Caki2 (cell line): Measurements from ENCODE around the gene EBPL. TPM values are rescaled to one million over a fixed set of nuclear protein-coding genes. Genes with fewer than 3 reads are reported as not detected.

Source experiments
- DNase-seq: peaks from one replicate; pipeline ENCODE4 v3.0.0-alpha.2; 2015; ENCODE audit warnings: low read depth
- in situ Hi-C: cut with HindIII; loops from 2 replicates; pipeline ENCODE4 v1.10.0; 2016; ENCODE audit warnings: low sequenced_read_pairs, low pct_unique_long_range_greater_than_20kb, mixed read lengths
- total RNA-seq: library from RNA; depleted of rRNA; stranded (reverse); fragments of >200 nt; shearing (Covaris generic); gene quantifications from 2 replicates; pipeline ENCODE4 v1.2.3, GENCODE V29; 2014; ENCODE audit warnings: low replicate concordance

Gene EBPL
- total RNA-seq, 1 experiment from 2014 or later = 177 TPM

GRCh38 chr13:49679246-49679645 lies 12.0 kb downstream of the EBPL start:
- no peak for DNase-seq
- in situ Hi-C loops = no loop called here

- in situ Hi-C loops = no loop called here
- DNase-seq = no peak
Observed at GRCh38 chr13:49678191-49678914, 12.9 kb downstream of the EBPL start.

GRCh38 chr13:49676581-49677298 lies 14.5 kb downstream of the EBPL start:
- in situ Hi-C loops = no loop called here
- no peak for DNase-seq

GRCh38 chr13:49670828-49671227 lies 20.5 kb downstream of the EBPL start:
- in situ Hi-C loops = no loop called here
- no peak for DNase-seq

GRCh38 chr13:49669735-49670309 lies 21.5 kb downstream of the EBPL start:
- peak; percentile 63 for DNase-seq
- in situ Hi-C loops = no loop called here

GRCh38 chr13:49667773-49668172 lies 23.5 kb downstream of the EBPL start:
- in situ Hi-C loops = no loop called here
- no peak for DNase-seq

GRCh38 chr13:49664606-49665005 lies 26.7 kb downstream of the EBPL start:
- no peak for DNase-seq
- in situ Hi-C loops = no loop called here

- DNase-seq = no peak
- in situ Hi-C loops = no loop called here
Observed at GRCh38 chr13:49657241-49657641, 34.0 kb downstream of the EBPL start.

- in situ Hi-C loops = no loop called here
- no peak for DNase-seq
Observed at GRCh38 chr13:49655906-49656305, 35.4 kb downstream of the EBPL start.

GRCh38 chr13:49654011-49654410 lies 37.3 kb downstream of the EBPL start:
- in situ Hi-C loops = no loop called here
- no peak for DNase-seq

GRCh38 chr13:49653478-49653877 lies 37.8 kb downstream of the EBPL start:
- DNase-seq = no peak
- in situ Hi-C loops = no loop called here

GRCh38 chr13:49652355-49653305 lies 38.7 kb downstream of the EBPL start:
- in situ Hi-C loops = no loop called here
- DNase-seq = no peak

- no peak for DNase-seq
- in situ Hi-C loops = no loop called here
Observed at GRCh38 chr13:49651570-49652354, 39.5 kb downstream of the EBPL start.

GRCh38 chr13:49649963-49650312 lies 41.3 kb downstream of the EBPL start:
- no peak for DNase-seq
- in situ Hi-C loops = no loop called here

- no peak for DNase-seq
- in situ Hi-C loops = no loop called here
Observed at GRCh38 chr13:49649244-49649962, 41.9 kb downstream of the EBPL start.

- DNase-seq = no peak
- in situ Hi-C loops = no loop called here
Observed at GRCh38 chr13:49646688-49647087, 44.6 kb downstream of the EBPL start.

GRCh38 chr13:49645451-49645850 lies 45.8 kb downstream of the EBPL start:
- DNase-seq = no peak
- in situ Hi-C loops = no loop called here
